Trophoblast cell (in vitro differentiated cells and primary cell): Measurements from ENCODE around the gene MRPS18B.

Source experiments
- DNase-seq, 2 donors: peaks; one replicate each; pipeline ENCODE4 v3.0.0-alpha.2; 2016
- H2AFZ ChIP-seq: 2 replicates; pipeline ENCODE4 v1.6.1; 2013; ENCODE audit warnings: low read length, moderate library complexity, mild to moderate bottlenecking; ENCODE audit not compliant: insufficient read depth, poor library complexity
- H2AK5ac ChIP-seq: 2 replicates; pipeline ENCODE4 v1.6.1; 2013; ENCODE audit warnings: mild to moderate bottlenecking, low read length
- H2BK120ac ChIP-seq: 2 replicates; pipeline ENCODE4 v1.6.1; 2013; ENCODE audit warnings: low read length, mild to moderate bottlenecking, moderate library complexity; ENCODE audit not compliant: insufficient read depth, poor library complexity
- H2BK12ac ChIP-seq: 2 replicates; pipeline ENCODE4 v1.6.1; 2013; ENCODE audit warnings: mild to moderate bottlenecking, low read length, moderate library complexity
- H2BK5ac ChIP-seq: 2 replicates; pipeline ENCODE4 v1.6.1; 2013; ENCODE audit warnings: low read length, low read depth, moderate library complexity, mild to moderate bottlenecking; ENCODE audit not compliant: poor library complexity
- H3K14ac ChIP-seq: 2 replicates; pipeline ENCODE4 v1.6.1; 2013; ENCODE audit warnings: mild to moderate bottlenecking, low read length
- H3K18ac ChIP-seq: 2 replicates; pipeline ENCODE4 v1.6.1; 2013; ENCODE audit warnings: mild to moderate bottlenecking, low read length
- H3K23ac ChIP-seq: 2 replicates; pipeline ENCODE4 v1.6.1; 2013; ENCODE audit warnings: low read length
- H3K27ac ChIP-seq: 2 replicates; pipeline ENCODE4 v1.5.1; 2013; ENCODE audit warnings: low read depth, mild to moderate bottlenecking, inconsistent platforms, low read length, moderate library complexity
- H3K27me3 ChIP-seq: 2 replicates; pipeline ENCODE4 v1.6.1; 2013; ENCODE audit warnings: inconsistent platforms, mild to moderate bottlenecking, low read length, moderate library complexity; ENCODE audit not compliant: insufficient read depth
- H3K36me3 ChIP-seq, 2 experiments: 1 replicate in 1 of 2; 2 replicates in 1 of 2; pipeline ENCODE4 v1.6.1; 2013; ENCODE audit warnings: low read length in 2 of 2, mild to moderate bottlenecking in 2 of 2, moderate library complexity in 1 of 2; ENCODE audit not compliant: insufficient read depth in 2 of 2, control insufficient read depth in 1 of 2
- H3K4ac ChIP-seq: 2 replicates; pipeline ENCODE4 v1.6.1; 2013; ENCODE audit warnings: low read depth, mild to moderate bottlenecking, low read length, moderate library complexity
- H3K4me1 ChIP-seq, 2 experiments: 1 replicate in 1 of 2; 2 replicates in 1 of 2; pipeline ENCODE4 v1.6.1; 2013; ENCODE audit warnings: low read length in 2 of 2, mild to moderate bottlenecking in 2 of 2, moderate library complexity in 1 of 2; ENCODE audit not compliant: insufficient read depth in 2 of 2, control insufficient read depth in 1 of 2
- H3K4me2 ChIP-seq: 2 replicates; pipeline ENCODE4 v1.6.1; 2013; ENCODE audit warnings: inconsistent platforms, mild to moderate bottlenecking, low read length, moderate library complexity
- H3K4me3 ChIP-seq: 2 replicates; pipeline ENCODE4 v1.5.1; 2013; ENCODE audit warnings: mild to moderate bottlenecking, low read depth, low read length, inconsistent platforms
- H3K79me1 ChIP-seq: one replicate; pipeline ENCODE4 v1.6.1; 2013; ENCODE audit warnings: low read length
- H3K79me2 ChIP-seq: 2 replicates; pipeline ENCODE4 v1.6.1; 2013; ENCODE audit warnings: low read length, mild to moderate bottlenecking; ENCODE audit not compliant: control insufficient read depth, insufficient read depth, poor library complexity
- H3K9ac ChIP-seq: 2 replicates; pipeline ENCODE4 v1.6.1; 2013; ENCODE audit warnings: mild to moderate bottlenecking, low read length
- H3K9me3 ChIP-seq: 2 replicates; pipeline ENCODE4 v1.6.1; 2013; ENCODE audit warnings: low read depth, mild to moderate bottlenecking, control low read depth, inconsistent platforms, low read length; ENCODE audit not compliant: insufficient read depth
- H4K12ac ChIP-seq: 2 replicates; pipeline ENCODE4 v1.6.1; 2013; ENCODE audit warnings: low read depth, mild to moderate bottlenecking, low read length, moderate library complexity
- H4K8ac ChIP-seq: 2 replicates; pipeline ENCODE4 v1.6.1; 2013; ENCODE audit warnings: low read depth, mild to moderate bottlenecking, low read length, moderate library complexity
- H4K91ac ChIP-seq: one replicate; pipeline ENCODE4 v1.6.1; 2013; ENCODE audit warnings: low read depth, mild to moderate bottlenecking, low read length, moderate library complexity
- WGBS: extraction: QIAGEN DNeasy Blood & Tissue Kit; methylation state at CpG from one replicate; pipeline ENCODE4 v1.1.7; 2013; ENCODE audit warnings: missing lambda C conversion rate; ENCODE audit not compliant: insufficient read length, insufficient coverage; ENCODE audit errors: extremely low coverage; 5-methylcytosine and 5-hydroxymethylcytosine counted together

MRPS18B gene

GRCh38 chr6:30635834-30636233 lies 18.2 kb downstream of the MRPS18B start:
- no peak overlapping the region for H3K14ac ChIP-seq
- H4K8ac ChIP-seq: no peak overlapping the region
- no peak overlapping the region for H4K12ac ChIP-seq
- H2AK5ac ChIP-seq: no peak overlapping the region
- no peak overlapping the region for H3K4ac ChIP-seq
- H3K27me3 ChIP-seq: no peaks in the 10 kb centered on the region
- no peak overlapping the region for H3K4me2 ChIP-seq
- H2BK12ac ChIP-seq: no peak overlapping the region
- H3K23ac ChIP-seq: no peak overlapping the region
- no peaks in the 10 kb centered on the region for H3K79me1 ChIP-seq
- peaks cover 31 to 33% of the 10 kb centered on the region in 2 experiments for H3K36me3 ChIP-seq
- no peak overlapping the region for H3K4me3 ChIP-seq
- DNase-seq: no peak
- H3K9ac ChIP-seq: no peak overlapping the region
- H3K4me1 ChIP-seq: no peaks in the 10 kb centered on the region
- no CpG with 5 or more reads among the region's 3 CpGs for WGBS
- no peak overlapping the region for H2AFZ ChIP-seq
- H2BK5ac ChIP-seq: no peak overlapping the region
- H3K27ac ChIP-seq: no peak overlapping the region
- H4K91ac ChIP-seq: no peak overlapping the region
- H3K18ac ChIP-seq: no peak overlapping the region
- H2BK120ac ChIP-seq: no peak overlapping the region
- peaks cover 3% of the 10 kb centered on the region for H3K9me3 ChIP-seq
- no peaks in the 10 kb centered on the region for H3K79me2 ChIP-seq

- H3K9me3 ChIP-seq: peaks cover 1% of the 10 kb centered on the region
- no peak overlapping the region for H3K14ac ChIP-seq
- H2BK12ac ChIP-seq: no peak overlapping the region
- no peak overlapping the region for H2AK5ac ChIP-seq
- no peak overlapping the region for H3K4ac ChIP-seq
- H4K91ac ChIP-seq: no peak overlapping the region
- H3K36me3 ChIP-seq: peaks cover 43 to 54% of the 10 kb centered on the region in 2 experiments
- no peaks in the 10 kb centered on the region for H3K27me3 ChIP-seq
- H2BK120ac ChIP-seq: no peak overlapping the region
- H3K27ac ChIP-seq: no peak overlapping the region
- DNase-seq: no peak
- H3K79me2 ChIP-seq: no peaks in the 10 kb centered on the region
- H3K4me2 ChIP-seq: no peak overlapping the region
- H3K23ac ChIP-seq: no peak overlapping the region
- H3K4me3 ChIP-seq: no peak overlapping the region
- H4K12ac ChIP-seq: no peak overlapping the region
- H3K79me1 ChIP-seq: no peaks in the 10 kb centered on the region
- no peak overlapping the region for H2BK5ac ChIP-seq
- no peak overlapping the region for H2AFZ ChIP-seq
- H3K18ac ChIP-seq: no peak overlapping the region
- no peak overlapping the region for H4K8ac ChIP-seq
- H3K4me1 ChIP-seq: no peaks in the 10 kb centered on the region
- H3K9ac ChIP-seq: no peak overlapping the region
- no CpG with 5 or more reads among the region's 10 CpGs for WGBS
Observed at GRCh38 chr6:30640481-30640880, 22.8 kb downstream of the MRPS18B start.

GRCh38 chr6:30641048-30641447 lies 23.4 kb downstream of the MRPS18B start:
- Histone ChIP-seq H3K9me3 (peaks cover 1% of the 10 kb centered on the region), H3K27ac (no peak overlapping the region), H4K8ac (no peak overlapping the region), H2AK5ac (no peak overlapping the region), H3K4ac (no peak overlapping the region), H4K12ac (no peak overlapping the region), H2BK12ac (no peak overlapping the region), H3K4me2 (no peak overlapping the region), H2BK5ac (no peak overlapping the region), H3K36me3 (peaks cover 43 to 56% of the 10 kb centered on the region in 2 experiments), H3K14ac (no peak overlapping the region), H3K4me1 (peaks cover 0 to 3% of the 10 kb centered on the region in 2 experiments), H3K18ac (no peak overlapping the region), H3K79me2 (no peaks in the 10 kb centered on the region), H2BK120ac (no peak overlapping the region), H3K9ac (no peak overlapping the region), H3K27me3 (no peaks in the 10 kb centered on the region), H3K79me1 (no peaks in the 10 kb centered on the region), H2AFZ (no peak overlapping the region), H3K23ac (no peak overlapping the region), H3K4me3 (no peak overlapping the region), H4K91ac (no peak overlapping the region)
- DNase-seq: no peak
- WGBS: no CpG with 5 or more reads among the region's 1 CpG

GRCh38 chr6:30643656-30644055 lies 26.0 kb downstream of the MRPS18B start:
- peaks cover 36 to 52% of the 10 kb centered on the region in 2 experiments for H3K36me3 ChIP-seq
- no peak overlapping the region for H3K9ac ChIP-seq
- H4K12ac ChIP-seq: no peak overlapping the region
- no peak overlapping the region for H4K91ac ChIP-seq
- no peak overlapping the region for H3K18ac ChIP-seq
- H3K14ac ChIP-seq: no peak overlapping the region
- H4K8ac ChIP-seq: no peak overlapping the region
- no peak overlapping the region for H2AK5ac ChIP-seq
- H3K79me2 ChIP-seq: peaks cover 3% of the 10 kb centered on the region
- DNase-seq: no peak
- H3K4me3 ChIP-seq: no peak overlapping the region
- no CpG with 5 or more reads among the region's 2 CpGs for WGBS
- H2BK120ac ChIP-seq: no peak overlapping the region
- H3K4me2 ChIP-seq: no peak overlapping the region
- H3K27ac ChIP-seq: no peak overlapping the region
- no peak overlapping the region for H3K4ac ChIP-seq
- H2BK12ac ChIP-seq: no peak overlapping the region
- no peaks in the 10 kb centered on the region for H3K27me3 ChIP-seq
- H3K4me1 ChIP-seq: peaks cover 0 to 7% of the 10 kb centered on the region in 2 experiments
- H3K79me1 ChIP-seq: peaks cover 6% of the 10 kb centered on the region
- peaks cover 1% of the 10 kb centered on the region for H3K9me3 ChIP-seq
- no peak overlapping the region for H3K23ac ChIP-seq
- no peak overlapping the region for H2AFZ ChIP-seq
- no peak overlapping the region for H2BK5ac ChIP-seq
